Hematopoietic multipotent progenitor cell treated with erythropoietin and hydrocortisone succinate and interleukin-3 and kit ligand, for 8 days (in vitro differentiated cells): ENCODE measurements around the gene TAS2R30.
A peak's percentile ranks its signal among the peaks of the same experiment; 100 is the strongest.

Experiments
- DNase-seq: peaks from one replicate; pipeline ENCODE4 v3.0.0-alpha.2; 2015

The TAS2R30 gene, protein sequence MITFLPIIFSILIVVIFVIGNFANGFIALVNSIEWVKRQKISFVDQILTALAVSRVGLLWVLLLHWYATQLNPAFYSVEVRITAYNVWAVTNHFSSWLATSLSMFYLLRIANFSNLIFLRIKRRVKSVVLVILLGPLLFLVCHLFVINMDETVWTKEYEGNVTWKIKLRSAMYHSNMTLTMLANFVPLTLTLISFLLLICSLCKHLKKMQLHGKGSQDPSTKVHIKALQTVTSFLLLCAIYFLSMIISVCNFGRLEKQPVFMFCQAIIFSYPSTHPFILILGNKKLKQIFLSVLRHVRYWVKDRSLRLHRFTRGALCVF

GRCh38 chr12:11134305-11134704 is at the start of gene TAS2R30:
Gene TAS2R30 (minus strand): TSS chr12:11134644. CDS start chr12:11134244, 400 bp downstream.
- no peak for DNase-seq

- no peak for DNase-seq
These were observed 48.6 kb upstream of the TAS2R30 start for GRCh38 chr12:11183011-11183410.

- DNase-seq, result no peak
These were observed 48.1 kb upstream of the TAS2R30 start for GRCh38 chr12:11182529-11182928.

- no peak for DNase-seq
These were observed 43.8 kb upstream of the TAS2R30 start for GRCh38 chr12:11178250-11178649.

GRCh38 chr12:11174022-11174421 is 39.6 kb upstream of the TAS2R30 start:
- DNase-seq, result no peak

GRCh38 chr12:11171969-11172675 is 37.7 kb upstream of the TAS2R30 start:
- peak; percentile 50 for DNase-seq

DNA sequence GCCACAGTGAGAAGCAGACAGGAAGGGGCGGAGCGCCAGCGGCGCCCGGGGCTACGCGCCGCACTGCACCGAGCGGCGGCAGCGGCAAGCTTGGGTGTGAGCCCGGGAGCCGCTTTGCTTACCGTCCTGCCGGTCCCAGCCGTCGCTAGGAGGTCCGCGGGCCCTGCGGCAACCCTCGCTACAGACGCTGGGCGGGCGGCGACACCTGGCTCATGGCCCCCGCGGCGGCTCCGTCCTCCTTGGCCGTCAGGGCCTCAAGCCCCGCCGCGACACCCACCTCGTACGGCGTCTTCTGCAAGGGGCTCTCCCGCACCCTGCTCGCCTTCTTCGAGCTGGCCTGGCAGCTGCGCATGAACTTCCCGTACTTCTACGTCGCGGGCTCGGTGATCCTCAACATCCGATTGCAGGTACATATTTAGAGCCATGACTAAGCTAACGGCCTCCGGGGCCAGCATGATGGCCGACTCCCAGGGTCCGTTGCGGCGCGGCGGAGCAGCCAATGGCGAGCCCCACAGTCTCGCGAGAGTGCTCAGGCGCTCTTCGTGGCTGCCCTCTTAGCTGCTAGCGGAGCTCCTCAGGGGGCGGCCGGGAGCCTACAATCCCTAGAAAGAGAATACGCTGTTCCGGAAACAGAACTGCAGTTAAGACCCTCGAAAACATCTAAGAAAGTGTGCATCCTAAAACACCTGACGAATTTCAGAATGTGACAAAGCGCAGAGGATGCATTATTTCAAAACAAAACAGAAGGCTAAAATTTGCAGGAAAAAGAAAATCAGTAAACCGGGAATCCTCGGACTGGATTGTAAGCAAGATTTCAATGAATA is 36.9 kb upstream of the TAS2R30 start, which contains the start of gene SMIM10L1:
TSS of gene SMIM10L1 (plus strand) at position 50 of the 824 bp plus-strand sequence. CDS start at position 213, 163 bp downstream.
- peak; percentile 95 for DNase-seq

GRCh38 chr12:11170810-11171144 is 36.3 kb upstream of the TAS2R30 start:
- DNase-seq, result no peak

- DNase-seq, result no peak
These were observed 31.9 kb upstream of the TAS2R30 start for GRCh38 chr12:11166300-11166699.

GRCh38 chr12:11164384-11164783 is 29.9 kb upstream of the TAS2R30 start:
- DNase-seq, result no peak

- peak; percentile 12 for DNase-seq
These were observed 28.1 kb upstream of the TAS2R30 start for GRCh38 chr12:11162502-11162901.

GRCh38 chr12:11158885-11159444 is 24.5 kb upstream of the TAS2R30 start:
- no peak for DNase-seq

GRCh38 chr12:11154400-11154925 is 20.0 kb upstream of the TAS2R30 start:
- DNase-seq, result no peak

DNA sequence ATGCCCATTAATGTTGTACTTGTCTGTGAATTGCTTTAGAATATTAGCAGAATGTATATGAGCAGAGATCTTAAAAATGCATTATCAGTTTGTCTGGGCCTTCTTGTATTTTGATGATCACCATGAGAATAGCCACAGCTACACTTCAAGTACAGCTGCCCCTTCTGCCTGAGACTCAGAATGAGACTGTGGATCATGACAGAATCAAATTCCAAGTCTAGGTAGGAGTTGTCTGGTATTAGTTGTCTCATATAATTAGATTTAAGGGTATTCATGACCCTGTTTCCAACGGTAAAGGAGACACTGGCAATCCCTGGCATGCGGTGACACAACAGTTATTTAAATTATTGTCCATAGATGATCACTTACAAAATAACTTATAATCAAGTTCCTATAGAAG is 18.3 kb upstream of the TAS2R30 start:
- no peak for DNase-seq

- no peak for DNase-seq
These were observed 16.4 kb upstream of the TAS2R30 start for GRCh38 chr12:11150832-11151231.

- DNase-seq, result no peak
These were observed 13.0 kb upstream of the TAS2R30 start for GRCh38 chr12:11147420-11147819.

DNA sequence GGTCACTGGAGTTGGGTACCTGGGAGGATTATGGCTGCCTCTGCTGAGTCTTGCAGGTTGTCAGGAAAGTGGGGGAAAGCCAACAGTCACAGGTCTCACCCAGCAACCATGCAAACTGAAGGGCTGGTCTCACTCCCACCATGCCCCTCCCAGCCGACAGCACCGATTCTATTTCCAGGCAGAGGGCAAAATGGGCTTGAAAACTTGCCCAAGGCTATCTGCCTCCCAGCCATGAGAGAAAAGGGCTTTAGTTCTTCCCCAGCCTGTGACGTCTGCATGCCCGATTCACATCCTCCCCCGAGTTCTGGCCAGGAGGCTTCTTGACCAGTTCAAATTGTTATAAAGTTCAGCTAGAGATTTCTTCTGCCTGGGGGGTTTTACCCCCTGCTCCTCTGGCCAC is 9.9 kb upstream of the TAS2R30 start:
- DNase-seq, result no peak

DNA sequence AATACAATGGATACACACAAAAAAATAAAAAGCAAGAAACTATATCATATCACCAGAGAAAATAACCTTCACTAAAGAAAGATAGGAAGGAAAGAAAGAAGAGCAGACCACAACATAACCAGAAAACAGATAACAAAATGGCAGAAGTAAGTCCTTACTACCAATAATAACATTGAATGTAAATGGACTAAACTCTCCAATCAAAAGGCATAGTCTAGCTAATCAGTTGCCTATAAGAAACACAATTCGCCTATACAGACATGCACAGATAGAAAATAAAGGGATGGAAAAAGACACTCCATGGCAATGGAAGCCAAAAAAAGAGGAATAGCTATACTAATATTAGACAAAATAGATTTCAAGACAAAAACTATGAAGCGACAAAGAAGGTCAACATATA is 8.9 kb upstream of the TAS2R30 start:
- DNase-seq, result no peak

DNA sequence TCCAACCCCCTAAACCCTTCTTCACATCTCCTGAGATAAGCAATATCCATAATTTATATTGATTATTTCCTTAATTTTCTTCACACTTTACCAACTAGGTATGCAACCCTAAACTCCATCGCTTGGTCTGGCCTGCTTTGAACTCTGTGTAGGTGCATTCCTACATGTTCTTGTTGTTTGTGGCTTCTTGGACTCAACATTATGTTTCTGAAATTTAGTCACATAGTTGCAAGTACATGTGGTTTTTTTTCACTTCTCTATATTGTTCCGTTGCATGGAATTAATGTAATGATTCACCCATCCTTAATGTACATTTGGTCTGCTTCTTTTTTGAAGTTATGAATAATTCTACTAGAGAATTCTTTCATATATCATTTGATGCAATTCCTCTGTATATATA is 1.6 kb upstream of the TAS2R30 start:
- DNase-seq, result no peak

- DNase-seq, result no peak
These were observed 628 bp downstream of the TAS2R30 start for GRCh38 chr12:11133816-11134215.

DNA sequence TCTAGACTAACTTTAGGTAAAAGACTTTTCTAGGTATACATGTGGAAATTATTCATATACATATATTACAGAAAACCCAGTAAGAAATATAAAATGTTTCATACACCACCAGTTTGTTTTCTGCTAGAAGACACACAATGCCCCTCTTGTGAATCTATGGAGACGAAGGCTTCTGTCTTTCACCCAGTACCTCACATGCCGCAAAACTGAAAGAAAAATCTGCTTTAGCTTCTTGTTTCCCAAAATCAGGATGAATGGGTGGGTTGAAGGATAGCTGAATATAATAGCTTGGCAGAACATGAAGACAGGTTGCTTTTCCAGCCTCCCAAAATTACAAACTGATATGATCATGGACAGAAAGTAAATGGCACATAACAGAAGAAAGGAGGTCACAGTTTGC is 1.3 kb downstream of the TAS2R30 start:
- DNase-seq, result no peak

GRCh38 chr12:11130999-11131398 is 3.4 kb downstream of the TAS2R30 start:
- DNase-seq, result no peak

GRCh38 chr12:11130382-11130781 is 4.1 kb downstream of the TAS2R30 start:
- DNase-seq, result no peak
